C1 segment of cervical spinal cord (tissue), 14 donors: ENCODE results near the gene NECTIN3.

Experiments
- DNase-seq, 14 donors: peaks; one replicate each; lab custom pipeline; 2025; lab: John Stamatoyannopoulos, UW

Gene NECTIN3

GRCh38 chr3:111197485-111197884, 125.9 kb downstream of the NECTIN3 start:
- no peak for DNase-seq

GRCh38 chr3:111200027-111200426, 128.4 kb downstream of the NECTIN3 start:
- DNase-seq = no peak

- DNase-seq = no peak
These were observed 138.5 kb downstream of the NECTIN3 start for GRCh38 chr3:111210003-111210711.

GRCh38 chr3:111210866-111211564, 139.4 kb downstream of the NECTIN3 start:
- DNase-seq = no peak

GRCh38 chr3:111212511-111212910, 140.9 kb downstream of the NECTIN3 start:
- no peak for DNase-seq

GRCh38 chr3:111215481-111215880, 143.9 kb downstream of the NECTIN3 start:
- DNase-seq = no peak

GRCh38 chr3:111218615-111219014, 147.0 kb downstream of the NECTIN3 start:
- DNase-seq = no peak

GRCh38 chr3:111227216-111227615, 155.6 kb downstream of the NECTIN3 start:
- no peak for DNase-seq

- DNase-seq = no peak
These were observed 157.7 kb downstream of the NECTIN3 start for GRCh38 chr3:111229301-111229700.

- DNase-seq = no peak
These were observed 165.5 kb downstream of the NECTIN3 start for GRCh38 chr3:111236836-111237713.

- no peak for DNase-seq
These were observed 166.3 kb downstream of the NECTIN3 start for GRCh38 chr3:111237946-111238345.

GRCh38 chr3:111238885-111239284, 167.3 kb downstream of the NECTIN3 start:
- no peak for DNase-seq

GRCh38 chr3:111241960-111242359, 170.3 kb downstream of the NECTIN3 start:
- no peak for DNase-seq
